ENCODE data around the gene KRTAP10-3.
A peak's percentile ranks its signal among the peaks of the same experiment; 100 is the strongest.

KRTAP10-3 gene

DNA sequence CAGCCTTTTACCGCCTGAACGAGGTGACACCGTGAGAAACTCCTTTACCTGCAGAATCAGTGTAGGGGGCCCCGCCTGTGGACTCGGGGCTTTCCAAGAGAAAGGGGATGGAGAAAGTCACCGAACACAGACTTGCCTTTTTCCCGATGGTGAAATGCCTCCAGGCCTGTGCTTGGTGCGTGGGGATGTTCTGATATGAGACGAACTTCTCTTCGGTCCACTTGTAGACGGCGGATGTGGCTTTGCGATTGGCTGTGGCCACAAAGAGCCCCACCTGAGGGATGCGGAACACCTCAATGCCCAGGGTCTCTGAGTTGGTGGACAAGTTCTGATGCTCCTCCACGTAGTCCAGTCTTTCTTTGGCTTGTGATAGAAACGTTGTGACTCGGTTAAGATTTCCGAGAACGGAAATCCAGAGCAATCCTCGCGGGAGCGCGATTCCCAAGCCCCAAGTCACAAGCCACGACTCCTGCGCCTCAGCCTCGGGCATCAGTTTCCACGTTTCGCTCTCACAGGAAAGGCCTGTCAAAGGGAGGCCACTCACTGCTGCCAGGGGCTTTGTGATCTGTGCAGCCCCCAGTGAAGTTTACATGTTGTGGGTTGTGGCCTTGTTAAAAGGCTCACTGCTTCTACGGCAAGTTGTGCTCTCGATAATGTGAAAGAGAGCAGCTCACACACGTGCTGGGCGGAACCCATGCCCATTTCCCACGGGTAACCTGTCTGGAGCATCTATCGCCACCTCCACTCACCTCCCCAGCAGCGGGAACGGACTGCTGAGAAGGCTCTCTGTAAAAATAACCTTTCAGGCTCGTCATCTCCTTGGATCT lies 31.2 kb downstream of the KRTAP10-3 start:
- DNase-seq: no peak

DNA sequence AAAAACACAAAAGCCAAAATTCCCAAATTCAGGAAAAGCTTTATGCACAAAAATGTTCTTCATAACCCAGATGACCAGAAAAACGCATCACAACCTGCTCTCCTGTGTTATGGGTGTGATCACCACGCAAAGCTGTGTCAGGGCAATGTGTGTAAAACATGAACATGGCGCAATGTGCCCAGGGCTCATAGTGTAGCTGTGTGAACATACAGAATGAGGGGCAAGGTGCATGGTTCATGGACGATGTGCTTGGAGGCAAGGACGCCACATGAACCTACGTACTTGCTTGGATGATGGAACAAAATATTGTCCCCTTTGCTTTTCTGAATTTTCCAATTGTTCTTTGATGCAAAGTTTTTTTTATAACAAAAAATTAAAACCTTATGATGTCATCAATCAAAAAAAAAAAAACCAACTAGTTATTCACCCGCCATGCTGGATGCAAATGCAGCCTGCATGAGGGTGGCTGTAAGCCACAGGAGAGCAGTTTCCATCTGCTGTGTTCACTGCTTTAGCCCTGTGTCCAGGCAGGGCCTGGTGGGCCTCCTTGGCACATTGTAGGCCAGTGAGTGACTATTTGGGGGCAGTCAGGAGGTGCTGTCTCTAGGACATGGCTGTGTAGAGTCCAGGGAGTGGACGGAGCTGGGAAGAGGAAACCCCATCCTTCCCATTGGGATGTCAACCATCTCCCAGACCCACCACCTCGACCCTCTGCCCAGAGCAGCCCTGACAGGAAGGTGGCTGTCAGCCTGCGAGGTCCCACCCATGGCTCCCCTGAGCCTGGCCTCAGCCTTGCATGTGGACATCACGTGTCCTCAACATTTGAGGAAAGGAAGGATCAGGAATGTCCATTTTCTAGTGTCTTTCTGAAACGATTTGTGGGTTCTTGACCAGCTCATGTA lies 32.2 kb downstream of the KRTAP10-3 start:
- DNase-seq: no peak

DNA sequence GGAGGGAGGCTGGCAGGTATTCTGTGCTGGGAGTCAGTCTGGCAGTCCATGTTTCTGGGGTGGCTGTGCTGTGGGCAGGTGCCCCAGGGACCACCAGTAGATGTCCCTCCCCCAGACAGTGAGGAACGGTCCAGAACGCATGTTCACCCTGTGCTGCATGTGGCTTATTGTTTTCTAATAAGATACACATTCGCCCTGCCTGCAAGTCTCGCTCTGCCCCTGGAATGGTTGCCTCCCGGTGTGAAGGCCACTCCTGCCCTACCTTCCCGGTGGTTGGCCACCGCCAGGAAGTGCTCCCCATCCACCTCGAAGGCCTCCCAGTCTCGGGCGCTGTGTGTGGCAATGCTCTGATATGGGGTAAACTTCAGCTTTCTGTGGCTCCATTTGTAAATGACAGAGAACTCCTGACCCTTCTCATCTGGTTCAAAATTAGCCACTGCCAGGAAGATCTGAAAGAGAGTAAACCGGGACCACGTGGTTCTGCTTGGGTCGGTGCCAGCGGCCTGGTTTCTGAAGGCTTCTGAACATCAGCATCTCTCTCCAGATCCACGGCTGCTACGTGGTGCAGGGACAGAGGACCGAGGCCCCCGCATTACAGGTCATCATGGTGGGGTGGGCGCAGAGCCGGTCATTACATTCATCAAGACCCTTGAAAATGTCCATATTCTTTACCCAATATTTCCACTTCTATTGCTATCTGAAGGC lies 33.1 kb downstream of the KRTAP10-3 start:
- DNase-seq: no peak

DNA sequence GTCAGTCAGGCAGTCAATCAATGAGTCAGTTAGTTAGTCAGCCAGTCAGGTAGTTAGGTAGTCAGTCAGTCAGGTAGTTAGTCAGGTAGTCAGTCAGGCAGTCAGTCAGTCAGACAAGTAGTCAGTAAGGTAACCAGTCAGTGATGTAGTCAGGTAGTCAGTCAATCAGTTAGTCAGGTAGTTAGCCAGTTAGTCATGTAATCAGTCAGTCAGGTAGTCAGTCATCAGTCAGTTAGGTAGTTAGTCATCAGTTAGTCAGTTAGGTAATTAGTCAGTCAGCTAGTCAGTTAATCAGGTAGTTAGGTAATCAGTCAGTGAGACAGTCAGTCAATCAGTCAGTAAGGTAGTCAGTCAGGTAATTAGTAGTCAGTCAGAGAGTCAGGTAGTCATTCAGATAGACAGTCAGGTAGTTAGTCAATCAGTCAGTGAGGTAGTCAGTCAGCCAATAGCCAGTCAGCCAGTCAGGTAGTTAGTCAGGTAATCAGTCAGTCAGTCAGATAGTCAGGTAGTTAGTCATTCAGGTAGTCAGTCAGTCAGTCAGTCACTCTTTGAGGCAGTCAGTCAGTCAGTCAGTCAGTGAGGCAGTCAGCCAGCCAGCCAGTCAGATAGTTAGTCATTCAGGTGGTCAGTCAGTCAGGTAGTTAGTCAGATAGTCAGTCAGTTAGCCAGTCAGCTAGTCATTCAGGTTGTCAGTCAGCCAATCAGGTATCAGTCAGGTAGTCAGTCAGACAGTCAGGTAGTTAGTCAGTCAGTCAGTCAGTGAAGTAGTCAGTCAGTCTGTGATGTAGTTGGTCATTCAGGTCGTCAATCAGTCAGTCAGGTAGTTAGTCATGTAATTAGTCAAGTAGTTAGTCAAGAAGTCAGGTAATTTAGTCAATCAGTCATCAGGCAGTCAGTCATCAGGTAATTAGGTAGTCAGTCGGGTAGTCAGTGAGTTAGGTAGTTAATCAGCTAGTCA lies 33.9 kb downstream of the KRTAP10-3 start:
- no peak for DNase-seq

DNA sequence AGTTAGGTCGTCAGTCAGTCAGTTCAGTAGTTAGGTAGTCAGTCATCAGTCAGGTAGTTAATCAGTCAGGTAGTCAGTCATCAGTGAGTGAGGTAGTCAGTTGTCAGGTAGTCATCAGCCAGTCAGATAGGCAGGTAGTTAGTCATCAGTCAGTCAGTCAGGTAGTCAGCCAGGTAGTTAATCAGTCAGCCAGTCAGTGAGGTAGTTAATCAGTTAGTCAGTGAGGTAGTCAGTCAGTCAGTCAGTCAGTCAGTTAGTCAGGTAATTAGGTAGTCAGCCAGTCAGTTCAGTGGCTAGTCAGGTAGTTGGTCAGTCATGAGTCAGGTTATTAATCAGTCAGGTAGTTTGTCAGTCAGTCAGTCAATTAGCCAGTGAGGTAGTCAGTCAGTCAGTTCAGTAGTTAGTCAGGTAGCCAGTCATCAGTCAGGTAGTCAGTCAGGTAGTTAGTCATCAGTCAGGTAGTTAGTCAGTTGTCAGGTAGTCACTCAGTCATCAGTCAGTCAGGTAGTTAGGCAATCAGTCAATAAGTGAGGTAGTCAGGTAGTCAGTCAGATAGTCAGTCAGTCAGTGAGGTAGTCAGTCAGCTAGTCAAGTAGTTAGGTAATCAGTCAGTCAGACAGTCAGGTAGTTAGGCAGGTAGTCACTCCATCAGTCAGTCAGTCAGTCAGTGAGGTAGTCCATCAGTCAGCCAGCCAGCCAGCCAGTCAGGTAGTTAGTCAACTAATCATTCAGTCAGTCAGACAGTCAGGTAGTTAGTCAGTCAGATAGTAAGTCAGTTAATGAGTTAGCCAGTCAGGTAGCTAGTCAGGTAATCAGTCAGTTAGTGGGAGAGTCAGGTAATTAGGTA lies 34.8 kb downstream of the KRTAP10-3 start:
- peak; percentile 1 for DNase-seq

DNA sequence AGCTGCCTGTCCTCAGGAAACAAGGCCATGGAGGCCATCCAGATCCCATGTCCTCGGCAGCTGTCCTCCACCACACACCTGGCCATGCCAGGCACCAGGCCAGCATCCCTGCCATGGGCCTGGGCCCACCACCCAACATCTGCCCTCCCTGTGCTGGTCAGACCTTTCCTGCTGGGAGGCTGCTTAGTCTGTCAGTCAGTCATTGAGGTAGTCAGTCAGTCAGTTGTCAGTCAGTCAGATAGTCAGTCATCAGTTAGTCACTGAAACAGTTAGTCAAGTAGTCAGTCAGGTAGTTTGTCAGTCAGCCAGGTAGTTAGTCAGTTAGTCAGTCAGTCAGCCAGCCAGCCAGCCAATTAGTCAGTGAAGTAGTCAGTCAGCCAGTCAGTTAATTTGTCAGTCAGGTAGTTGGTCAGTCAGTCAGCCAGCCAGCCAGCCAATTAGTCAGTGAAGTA lies 35.8 kb downstream of the KRTAP10-3 start:
- DNase-seq: peak; percentile 0

DNA sequence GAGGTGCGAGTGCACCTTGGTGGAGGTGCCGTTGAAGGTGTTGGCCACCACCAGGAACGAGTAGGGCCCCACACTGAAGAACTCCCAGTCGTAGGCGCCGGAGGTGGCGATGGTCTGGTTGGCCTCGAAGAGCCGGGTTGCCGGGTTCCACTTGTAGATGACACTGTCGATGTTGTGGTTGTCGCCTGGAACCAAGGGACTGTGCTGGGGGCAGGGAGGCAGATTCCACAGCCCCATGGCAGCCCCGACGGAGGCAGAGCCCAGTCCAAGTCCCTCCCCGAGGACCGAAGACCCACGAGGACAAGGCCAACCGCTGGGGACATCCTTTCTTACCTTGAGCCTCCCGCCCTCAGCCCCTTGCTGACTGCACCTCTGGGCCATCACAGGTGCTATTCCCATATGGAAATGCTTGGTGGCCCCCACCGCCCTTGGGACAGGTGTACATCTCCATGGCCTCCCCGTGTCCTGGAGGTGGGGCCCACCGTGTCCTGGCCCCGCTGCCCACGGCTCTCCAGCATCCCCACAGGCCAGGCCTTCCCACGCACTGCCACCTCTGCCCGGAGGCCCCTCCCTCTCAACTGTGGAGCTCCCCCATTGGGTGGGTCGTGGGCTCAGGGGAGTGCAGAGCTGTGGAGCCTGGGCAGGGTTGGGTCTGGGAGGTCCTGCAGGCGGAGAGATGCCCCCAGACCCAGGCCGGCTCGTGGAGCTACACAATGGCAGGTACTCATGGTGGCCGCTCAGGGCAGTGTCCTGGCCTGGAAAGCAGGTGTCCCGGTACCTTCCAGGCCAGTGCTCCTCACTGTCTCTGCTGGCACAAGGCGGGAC lies 36.5 kb downstream of the KRTAP10-3 start:
- peak; percentile 0 for DNase-seq

DNA sequence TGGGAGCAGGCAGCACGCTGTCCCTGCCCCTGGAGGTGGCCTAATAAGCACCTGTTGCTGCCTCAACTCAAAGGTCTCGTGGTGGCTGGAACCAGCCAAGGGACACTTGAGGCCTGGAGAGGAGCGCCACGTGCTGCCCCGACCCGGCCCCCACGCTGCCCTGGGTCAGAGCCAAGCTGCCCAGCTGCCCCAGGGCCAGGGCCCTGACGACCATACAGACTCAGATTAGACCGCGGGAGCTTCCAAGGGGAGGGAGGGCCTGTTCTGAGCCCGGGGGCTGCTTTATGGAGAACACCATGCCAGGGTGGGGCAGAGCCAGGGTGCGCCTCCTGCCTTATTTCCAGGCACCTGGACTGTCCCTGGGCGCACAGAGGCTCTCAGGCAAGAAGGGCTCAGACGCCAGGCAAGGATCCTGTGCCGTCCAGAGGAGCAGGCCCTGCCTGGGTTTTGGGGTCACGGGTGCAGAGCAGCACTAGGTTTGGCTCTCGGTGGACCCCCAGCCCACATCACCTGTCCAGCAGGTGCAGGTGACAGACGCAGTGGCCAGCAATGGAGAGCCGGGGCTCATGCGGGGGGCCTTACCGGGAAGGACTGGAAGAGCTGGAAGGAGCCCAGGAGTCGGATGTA lies 37.2 kb downstream of the KRTAP10-3 start:
- DNase-seq: no peak

DNA sequence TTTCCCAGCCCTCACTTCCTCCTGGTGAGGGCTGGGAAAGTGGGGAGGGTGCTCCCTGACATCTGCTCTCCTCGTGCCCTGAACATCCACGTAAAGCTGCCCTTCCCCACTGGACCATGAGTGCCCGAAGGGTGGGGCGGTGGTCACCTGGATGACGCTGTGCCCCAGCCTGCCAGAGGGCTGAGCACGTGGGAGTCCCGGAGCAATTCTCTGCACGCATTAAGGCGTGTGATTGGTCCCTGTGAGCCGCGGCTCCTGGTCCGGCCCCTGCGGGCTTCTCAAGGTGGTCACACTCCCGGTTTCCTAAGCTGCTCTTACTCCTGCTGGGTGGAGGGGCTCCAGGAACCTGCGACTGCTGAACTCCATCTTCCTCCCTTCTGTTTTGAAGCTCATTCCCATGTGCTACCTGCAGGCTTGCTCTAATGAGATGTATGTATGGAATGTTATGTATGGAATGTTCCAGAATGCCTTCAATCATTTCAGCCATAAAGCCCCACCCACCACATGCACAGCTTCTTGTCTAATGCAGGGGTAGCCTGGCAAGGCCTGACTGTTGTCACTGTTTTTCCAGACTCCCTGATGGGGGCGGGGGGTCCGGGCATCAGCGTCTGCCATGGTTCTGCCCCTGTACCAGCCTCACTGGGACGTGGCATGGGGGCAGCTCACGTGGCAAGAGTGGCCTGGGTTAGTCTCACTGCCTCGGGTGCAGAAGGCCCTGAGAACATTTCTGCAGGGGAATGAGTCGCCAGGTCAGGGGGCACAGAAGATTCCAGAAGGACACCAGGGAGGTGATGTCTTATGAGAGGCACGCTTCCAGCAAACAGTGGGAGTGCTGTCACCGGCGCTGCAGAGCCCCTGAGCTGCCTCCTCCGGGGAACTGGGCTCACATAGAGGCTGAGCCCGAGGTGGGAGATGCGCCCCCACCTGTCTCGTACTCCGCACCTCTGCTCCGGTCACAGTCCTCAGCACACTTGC lies 38.0 kb downstream of the KRTAP10-3 start:
- DNase-seq: no peak

DNA sequence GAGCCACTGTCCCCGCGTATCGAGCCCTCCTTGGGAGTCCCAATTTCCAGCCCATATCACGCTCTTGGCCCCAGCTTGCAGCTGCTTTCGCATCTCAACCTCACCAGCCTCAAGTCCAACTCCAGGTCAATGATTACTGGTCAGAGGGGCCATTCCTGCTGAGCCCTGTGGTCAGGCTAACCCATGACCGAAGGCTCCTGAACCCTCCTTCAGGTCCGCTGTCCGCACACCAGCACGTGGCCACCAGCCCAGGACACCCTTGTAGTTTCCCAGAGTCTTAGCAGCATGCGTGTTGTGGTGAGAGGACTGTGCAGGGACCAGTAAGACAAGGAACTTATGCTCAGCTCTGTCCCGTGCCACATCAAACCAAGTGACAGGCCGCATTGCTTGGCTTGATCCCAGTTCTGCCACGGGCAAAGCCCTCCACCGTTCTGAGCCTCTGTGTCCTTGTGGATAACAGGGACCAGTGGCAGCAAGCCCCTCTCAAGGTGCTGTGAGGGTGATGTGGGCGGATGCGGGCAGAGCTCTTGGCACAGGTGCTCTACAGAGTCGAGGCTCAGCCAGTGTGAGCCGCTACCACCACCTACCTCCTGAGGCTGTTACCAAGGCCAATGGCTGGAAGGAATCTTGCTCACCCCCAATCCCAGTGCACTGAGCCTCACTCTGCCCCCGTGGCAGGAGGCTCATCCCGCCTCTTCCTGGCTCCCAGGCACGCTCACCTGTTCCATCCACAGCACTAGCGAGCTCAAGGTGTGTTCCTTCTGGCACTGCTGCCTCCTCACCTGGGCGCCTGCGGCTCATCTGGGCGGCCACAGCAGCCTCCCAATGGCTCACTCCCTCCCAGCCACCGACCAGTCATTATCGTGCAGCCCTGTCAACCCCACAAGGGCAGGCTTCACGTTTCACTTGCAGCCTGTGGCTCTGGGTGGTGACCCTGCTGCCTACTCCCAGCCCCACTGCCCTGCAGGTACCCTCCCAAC lies 39.0 kb downstream of the KRTAP10-3 start:
- DNase-seq: no peak

DNA sequence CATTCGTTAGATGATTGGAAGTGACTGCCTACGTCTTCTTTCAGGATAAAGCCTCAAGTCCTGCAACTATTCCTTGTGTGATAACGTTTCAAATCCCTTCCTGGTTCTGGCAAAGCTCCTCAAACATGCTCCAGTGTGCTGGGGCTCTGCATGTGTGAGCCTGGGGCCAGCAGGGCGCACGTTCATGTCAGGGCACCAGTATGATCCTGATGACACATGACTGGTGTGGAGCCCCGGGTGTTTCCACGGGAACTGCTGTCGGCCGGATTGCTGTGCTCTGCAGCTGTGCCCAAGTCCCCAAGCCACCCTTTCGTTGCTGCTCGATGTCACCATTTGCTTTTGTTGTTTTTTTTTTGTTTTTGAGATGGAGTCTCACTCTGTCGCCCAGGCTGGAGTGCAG lies 39.9 kb downstream of the KRTAP10-3 start:
- DNase-seq: no peak

DNA sequence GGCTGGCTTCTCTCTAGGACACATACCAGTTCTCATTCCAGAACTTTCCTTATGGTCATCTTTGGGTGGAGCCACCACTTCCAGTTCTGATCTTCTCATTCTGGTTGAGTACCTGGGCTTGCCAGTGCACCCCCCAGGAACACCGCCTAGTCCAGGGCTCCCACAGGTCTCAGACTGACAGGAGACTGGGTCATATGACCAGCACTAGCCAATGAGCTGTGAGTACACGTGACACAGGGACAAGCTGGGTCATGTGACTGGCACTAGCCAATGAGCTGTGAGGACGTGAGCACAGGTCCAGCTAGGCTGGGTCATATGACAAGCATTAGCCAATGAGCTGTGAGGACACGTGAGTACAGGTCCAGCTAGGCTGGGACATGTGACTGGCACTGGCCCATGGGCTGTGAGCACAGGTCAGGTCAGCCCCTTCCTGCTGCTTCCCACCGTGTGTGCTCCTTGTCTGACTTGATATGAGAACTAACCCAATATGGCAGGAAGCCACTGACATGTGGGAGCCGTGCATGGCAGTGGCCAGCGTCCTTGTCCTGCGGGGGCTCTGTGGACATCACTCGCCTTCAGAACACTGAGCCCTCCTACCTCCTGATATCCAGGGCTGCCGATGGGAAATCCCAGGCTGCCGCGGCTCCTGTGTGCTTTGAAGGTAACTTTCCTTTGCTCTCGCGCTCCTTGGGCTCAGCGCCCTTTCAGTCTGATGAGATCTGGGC lies 41.3 kb downstream of the KRTAP10-3 start:
- peak; percentile 9 for DNase-seq

DNA sequence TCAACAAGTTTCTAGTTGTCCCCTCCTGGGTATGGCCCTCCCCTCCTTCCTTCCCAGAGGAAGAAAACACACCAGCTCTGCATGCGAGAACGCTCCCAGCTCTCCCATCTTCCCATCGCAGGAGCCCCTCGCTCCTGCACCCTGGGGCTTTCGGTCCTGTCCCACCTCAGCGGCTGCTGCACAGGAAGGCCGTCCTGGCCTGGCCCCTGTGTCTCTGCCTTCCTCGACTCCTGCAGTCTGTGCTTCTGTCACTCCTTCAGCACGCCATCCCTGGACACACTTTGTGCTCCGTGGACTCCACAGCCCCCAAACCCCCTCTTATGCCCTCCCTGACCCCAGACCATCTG lies 41.8 kb downstream of the KRTAP10-3 start:
- no peak for DNase-seq

DNA sequence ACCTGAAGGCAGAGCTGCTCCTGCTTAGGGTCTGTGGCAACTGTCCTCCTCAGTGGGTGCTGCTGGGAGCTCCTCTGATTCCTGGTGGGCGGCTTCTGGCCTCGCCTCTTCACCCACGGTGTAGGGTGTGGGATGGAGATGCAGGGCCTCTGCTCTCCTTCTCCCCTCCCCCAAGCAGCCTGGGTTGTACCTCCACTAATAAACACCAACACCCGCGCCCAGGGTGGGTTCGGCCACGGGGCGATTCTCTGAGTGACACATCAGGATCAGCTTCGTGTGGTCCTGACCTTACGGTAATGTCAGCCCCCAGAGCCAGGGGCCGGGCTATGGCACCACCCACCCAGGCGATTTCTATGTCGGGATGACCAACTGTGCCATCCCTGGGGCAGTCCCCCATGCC lies 42.3 kb downstream of the KRTAP10-3 start:
- DNase-seq: no peak

DNA sequence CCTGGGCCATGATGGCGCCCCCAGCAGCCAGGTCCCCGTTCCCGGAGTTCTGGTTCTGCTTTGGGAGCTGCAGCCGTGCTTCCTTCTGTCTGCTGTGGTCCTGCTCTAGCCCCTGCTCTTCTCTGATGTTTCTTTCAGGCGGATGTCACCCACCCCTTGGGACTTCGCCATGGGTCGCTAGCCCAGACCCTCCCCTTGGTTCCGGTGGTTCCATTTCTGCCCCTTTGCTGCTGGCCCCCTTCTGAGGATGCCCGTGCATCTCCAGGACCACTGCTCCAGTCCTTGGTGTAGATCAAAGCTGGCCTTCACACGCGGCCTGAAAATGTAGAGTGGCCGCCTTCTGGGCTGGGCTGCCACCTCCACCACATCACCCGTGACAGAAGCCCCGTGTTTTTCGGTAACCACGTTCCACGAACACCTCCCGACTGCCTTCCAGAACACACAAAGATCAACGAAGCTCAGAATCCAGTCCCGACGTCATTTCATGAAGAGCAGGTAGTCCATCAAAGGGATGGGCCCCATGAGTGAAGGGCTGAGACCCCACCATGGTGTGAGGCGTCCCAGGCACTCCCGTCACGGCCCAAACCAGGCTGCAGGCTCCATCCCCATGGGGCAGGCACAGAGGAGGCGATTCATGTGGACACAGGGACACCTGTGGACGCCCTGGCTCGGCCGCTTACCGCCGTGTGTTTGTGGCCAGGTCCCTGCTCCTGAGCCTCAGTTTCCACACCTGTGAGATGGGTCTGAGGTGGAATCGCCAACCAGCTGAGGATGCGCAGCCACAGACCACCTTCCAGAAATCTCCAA lies 43.0 kb downstream of the KRTAP10-3 start:
- no peak for DNase-seq
